ENCODE results near the gene ZNF112.

GRCh38 chr19:44277331-44277730, 79.1 kb downstream of the ZNF112 start:
- TF ChIP-seq ZNF274 (IDR thresholded peaks at IDR 0.05; ENCODE audit: low read depth, low read length) (no peak), YY1 (IDR thresholded peaks at IDR 0.05; ENCODE audit: insufficient read depth, insufficient read length) (no peak)

Data from NT2/D1 (cell line).